ENCODE results near the gene RNU2-63P.
A peak's percentile ranks its signal among the peaks of the same experiment; 100 is the strongest.
"Not testable (repeated sequence)": the region's sequence is repeated elsewhere in the genome, so short reads cannot be mapped to it uniquely, and the experiment has no call there.

RNU2-63P gene

GRCh38 chr2:88027697-88028389 lies 11.5 kb upstream of the RNU2-63P start:
- no peak for DNase-seq

DNA sequence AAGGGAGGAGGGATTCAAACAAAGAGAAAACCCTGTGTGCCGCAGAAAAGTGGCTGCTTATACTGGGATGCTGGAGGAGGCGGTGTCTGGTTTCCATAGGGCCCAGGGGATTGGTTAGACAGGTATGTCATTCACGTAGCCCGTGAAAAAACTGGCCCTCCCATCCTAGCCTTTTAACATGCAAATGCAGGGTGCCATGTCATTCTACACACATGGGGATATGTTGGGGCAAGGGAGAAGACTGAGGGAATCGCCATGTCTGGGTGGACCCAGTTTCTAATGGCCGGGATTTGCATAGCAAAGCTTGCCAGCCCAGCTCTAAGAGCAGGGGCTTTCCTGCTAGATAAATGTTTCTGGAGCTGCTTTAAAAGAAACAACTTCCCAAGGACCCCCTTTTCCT lies 8.2 kb upstream of the RNU2-63P start:
- no peak for DNase-seq

DNA sequence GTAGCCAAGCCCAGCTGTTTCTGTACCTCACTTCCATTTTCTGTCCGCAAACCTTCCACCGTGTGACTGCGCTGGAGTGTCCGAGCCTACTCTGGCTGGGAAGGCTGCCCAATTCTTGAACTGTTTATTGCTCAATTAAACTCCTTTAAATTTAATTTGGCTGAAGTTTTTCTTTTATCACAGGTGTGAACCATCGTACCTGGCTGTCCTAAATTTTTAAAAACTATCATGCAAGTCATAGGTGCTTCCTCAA lies 6.2 kb upstream of the RNU2-63P start:
- DNase-seq = no peak

GRCh38 chr2:88019985-88020384 lies 3.6 kb upstream of the RNU2-63P start:
- no peak for DNase-seq

DNA sequence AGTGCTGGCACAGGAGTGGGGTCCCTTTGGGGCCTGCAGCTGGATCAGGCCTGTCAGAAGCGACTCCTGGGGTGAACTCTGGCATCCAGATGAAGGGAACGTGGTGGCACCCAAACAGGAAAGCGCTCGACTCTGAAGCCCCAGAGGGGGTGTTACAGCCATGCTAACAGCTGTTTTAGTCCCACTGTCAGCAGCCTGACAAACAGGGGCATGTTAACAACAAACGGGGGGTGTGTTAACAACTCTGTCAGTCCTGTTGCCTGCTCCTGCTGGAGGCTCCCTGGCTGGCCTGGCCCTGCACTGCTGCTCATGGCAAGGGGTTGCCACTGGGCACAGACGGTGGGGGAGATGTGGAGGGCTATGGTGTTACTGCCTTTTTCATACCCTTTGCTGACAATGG lies 2.6 kb upstream of the RNU2-63P start:
- DNase-seq = no peak

- not testable (repeated sequence) for DNase-seq
These were observed 1.9 kb upstream of the RNU2-63P start for GRCh38 chr2:88018077-88018805.

DNA sequence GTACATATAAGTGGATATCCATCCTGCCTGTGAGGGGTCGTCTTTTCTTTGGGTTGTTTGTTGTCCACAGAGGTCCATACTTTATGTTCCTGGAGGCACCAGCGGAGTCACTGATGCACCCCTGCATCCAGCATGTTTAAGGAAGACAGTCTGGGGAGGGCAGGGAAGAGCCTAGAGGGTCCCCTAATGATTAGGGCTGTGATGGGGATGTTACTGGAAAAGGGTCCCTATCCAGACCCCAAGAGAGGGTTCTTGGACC lies 1.4 kb upstream of the RNU2-63P start:
- not testable (repeated sequence) for DNase-seq

- DNase-seq = peak; percentile 67
These were observed 823 bp upstream of the RNU2-63P start for GRCh38 chr2:88016960-88017779.

- no peak for DNase-seq
These were observed 5.3 kb downstream of the RNU2-63P start for GRCh38 chr2:88011011-88011410.

DNA sequence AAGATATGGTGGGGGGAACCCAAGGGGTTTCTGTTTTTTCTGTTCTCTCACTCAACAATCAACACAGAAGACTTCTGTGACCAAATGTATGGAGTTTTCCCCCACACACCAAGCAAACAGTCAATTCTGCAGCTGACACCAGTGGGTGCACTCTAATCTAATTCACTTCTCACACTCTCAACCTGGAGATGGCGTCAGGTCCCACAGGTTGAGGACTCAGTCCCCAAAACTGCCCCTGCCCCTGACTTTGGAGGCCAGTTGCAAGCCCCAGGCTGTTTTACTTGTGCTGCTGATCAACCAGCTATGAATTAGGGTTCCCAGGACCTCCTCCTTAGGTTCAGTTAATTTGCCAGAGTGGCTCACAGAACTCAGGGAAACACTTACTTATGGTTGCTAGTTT lies 6.2 kb downstream of the RNU2-63P start:
- DNase-seq = no peak

DNA sequence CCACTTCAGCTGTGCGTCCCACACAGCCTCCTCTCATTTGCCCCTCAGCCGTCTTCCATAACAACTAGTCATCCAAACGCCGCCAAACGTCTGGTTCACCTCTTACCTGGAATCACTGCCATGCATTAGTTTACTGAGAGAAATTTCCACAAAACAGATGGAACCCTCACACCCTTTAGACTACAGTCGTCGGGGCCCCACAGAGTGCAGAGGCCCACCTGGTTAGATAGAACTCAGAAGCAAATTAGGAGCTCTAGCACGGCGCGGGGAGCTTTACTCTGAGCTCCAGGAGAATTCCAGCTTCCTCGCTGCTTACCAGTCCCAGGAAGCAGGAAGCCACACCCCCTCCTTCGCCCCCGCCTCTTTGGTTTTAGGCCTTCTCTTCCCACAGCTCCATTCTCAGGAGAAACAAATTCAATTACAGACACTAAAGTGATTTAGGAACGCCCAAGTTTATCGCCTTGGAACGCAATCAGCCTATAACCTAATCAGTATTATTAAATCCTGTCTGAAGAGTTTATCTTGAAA lies 9.4 kb downstream of the RNU2-63P start:
- no peak for DNase-seq

GRCh38 chr2:88005776-88006175 lies 10.6 kb downstream of the RNU2-63P start:
- no peak for DNase-seq

DNA sequence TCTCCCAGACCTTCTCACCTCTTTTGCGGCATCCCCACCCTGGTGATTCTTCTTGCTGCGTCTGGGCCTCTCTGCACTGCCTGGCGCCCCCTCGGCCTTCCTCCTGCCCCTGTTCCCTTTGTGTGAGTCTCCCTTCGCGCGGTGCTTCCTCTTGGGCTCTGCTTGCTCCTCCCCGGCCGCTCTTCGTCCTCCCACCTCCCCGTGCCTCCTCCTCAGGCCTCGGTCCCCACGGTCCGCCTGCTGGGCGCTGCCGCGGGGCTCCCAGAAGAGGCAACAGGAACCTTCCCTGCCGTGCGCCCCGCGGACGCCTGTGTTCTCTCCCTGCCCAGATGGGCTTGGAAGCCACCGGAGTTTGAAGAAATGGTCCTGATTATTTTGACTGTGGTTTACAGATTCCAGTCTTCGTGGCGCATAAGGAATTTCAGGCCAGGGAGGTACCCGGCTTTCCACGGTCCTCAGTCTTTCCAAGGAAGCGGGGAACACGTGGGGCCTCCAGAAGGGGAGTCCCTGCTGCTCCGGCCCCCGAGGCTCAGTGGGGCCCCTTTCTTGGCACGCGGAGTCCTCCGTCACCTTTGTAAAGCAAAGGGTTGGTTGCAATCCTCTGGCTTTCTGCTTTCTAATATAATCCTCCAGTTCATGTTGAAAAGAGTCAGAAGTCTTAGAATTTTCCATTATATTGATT lies 13.1 kb downstream of the RNU2-63P start:
- DNase-seq = no peak

GRCh38 chr2:88002359-88002707 lies 14.0 kb downstream of the RNU2-63P start:
- DNase-seq = no peak

GRCh38 chr2:88000474-88000873 lies 15.9 kb downstream of the RNU2-63P start:
- not testable (repeated sequence) for DNase-seq

DNA sequence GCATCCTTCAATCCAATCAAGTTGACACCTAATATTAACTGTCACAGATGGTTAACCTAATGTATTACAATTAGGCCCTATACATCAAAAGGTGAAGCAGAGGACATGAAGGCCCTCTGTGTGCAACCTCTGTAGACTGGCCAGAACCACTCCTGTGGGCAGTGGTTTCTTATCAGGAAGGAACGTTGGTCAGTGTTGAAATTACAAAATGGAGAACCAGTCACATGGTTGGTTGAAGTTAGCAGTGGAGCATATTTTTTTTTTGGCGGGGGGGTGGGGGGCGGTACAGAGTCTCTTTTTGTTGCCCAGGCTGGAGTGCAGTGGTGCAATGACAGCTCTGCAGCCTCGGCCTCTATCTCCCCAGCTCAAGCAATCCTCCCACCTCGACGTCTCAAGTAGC lies 19.8 kb downstream of the RNU2-63P start:
- no peak for DNase-seq

DNA sequence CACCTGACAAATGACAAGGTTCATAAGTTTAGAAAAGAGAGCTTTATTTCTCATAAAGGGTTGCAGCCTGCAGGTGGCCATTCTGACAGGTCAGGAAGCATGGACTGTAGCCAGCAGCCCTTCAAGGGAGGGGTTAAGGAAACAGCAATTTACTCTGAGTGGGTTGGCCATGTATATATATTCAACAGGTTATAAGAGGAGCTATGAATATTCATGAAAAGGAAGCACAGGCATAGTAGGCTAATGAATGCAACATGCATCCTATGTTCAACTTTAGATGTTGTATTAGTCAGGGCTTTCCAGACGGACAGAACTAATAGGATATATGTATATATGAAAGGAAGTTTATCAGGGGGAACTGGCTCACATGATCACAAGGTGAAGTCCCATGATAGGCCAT lies 20.6 kb downstream of the RNU2-63P start:
- no peak for DNase-seq

DNA sequence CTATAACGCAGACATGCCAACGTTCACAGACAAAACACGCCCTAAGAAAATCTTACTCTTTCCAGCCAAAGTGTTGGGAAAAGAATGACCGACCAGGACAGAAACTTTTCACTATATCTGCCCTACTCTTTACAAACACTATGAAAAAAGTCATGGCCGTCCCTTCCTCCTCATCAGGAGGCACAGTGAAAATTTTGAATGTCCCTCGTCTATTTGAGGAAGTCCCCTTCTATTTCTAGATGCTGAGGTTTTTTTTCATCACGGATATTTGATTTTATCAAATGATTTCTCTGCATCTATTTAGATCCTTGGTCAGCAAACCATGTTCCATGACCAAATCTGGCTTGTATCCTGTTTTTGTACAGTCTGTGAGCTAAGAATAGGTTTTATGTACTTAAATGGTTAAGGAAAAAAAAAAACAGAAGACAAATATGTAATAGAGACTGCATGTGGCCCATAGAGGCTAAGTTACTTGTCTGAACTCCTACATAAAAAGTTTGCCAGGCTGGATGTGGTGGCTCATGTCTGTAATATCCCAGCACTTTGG lies 22.0 kb downstream of the RNU2-63P start:
- DNase-seq = not testable (repeated sequence)

DNA sequence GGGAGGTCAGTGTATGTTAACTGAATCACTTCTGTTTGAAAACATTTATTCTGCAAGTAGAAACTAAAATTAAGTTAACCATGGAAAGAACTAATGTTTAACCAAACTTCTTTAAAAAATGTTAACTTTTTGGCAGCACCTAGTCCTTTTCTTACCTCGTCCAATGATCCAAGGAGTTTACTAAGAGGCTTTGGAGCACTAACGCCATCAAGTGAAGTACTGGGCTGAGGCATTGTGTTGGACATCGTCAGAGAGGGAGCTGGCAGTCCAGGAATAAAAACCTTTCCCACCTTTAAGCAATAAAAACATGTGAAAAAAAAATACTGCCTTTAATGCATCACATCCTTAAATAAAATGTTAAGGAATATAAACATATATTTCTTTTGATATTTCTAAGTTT lies 23.8 kb downstream of the RNU2-63P start:
- DNase-seq = not testable (repeated sequence)

- DNase-seq = not testable (repeated sequence)
These were observed 28.9 kb downstream of the RNU2-63P start for GRCh38 chr2:87987473-87987872.

DNA sequence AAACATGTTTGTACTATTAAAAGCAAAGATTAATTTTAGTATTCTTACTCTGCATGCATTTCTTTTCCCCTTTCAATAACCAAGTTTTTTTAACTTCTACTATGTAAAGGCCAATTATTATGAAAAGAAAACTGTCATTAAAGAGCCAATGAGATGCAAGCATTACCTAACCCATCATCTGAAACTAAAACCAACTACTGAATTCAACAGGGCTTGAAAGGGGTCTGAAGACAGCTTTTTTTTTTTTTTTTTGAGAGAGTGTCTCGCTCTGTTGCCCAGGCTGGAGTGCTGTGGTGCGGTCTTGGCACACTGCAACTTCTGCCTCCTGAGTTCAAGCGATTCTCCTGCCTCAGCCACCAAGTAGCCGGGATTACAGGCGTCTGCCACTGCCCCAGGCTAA lies 30.4 kb downstream of the RNU2-63P start:
- not testable (repeated sequence) for DNase-seq

DNA sequence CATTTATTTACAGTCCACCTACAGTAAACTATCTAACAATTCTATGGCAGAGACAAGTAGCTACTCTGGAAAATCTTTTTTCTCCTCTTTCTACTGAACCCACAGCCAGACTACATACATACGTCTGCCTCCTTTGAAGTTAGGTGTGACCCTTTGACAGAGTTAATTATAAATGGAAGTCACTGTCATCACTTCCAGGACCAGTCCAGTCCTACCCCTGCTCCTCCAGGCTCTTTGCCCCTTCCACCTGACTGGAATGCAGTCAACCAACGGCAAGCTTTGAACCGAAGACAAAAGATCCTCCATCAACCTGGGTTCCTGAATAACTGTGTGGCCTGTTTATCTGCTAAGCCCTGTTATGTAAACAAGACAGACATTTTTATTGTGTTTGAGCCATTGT lies 35.2 kb downstream of the RNU2-63P start:
- DNase-seq = not testable (repeated sequence)

GRCh38 chr2:87972385-87972784 lies 44.0 kb downstream of the RNU2-63P start:
- DNase-seq = not testable (repeated sequence)

All from activated CD4-positive, alpha-beta T cell treated with anti-CD3 and anti-CD28 coated beads, Interleukin-2, Interleukin-6, amounts not matched to agents 100 ng/mL and 50 ng/mL, durations not matched to agents 16 hours and 8 hours (primary cell).